Measurements from ENCODE around the gene PCDHGA11. TPM values are rescaled to one million over a fixed set of nuclear protein-coding genes. Genes with fewer than 3 reads are reported as not detected.

The PCDHGA11 gene
- total RNA-seq, 1 experiment from 2014 or later = 8.4 TPM

GRCh38 chr5:141439411-141440141 is 18.7 kb downstream of the PCDHGA11 start (continued):
- no peak for TF ChIP-seq PRDM15 (CRISPR knock-in tag; IDR thresholded peaks at IDR 0.05)
- no peak for TF ChIP-seq GRHL2 (CRISPR knock-in tag; IDR thresholded peaks at IDR 0.05; ENCODE audit: insufficient replicate concordance, severe bottlenecking)

- peaks cover 12% of the 10 kb centered on the region for H3K9me3 Mint-ChIP-seq
- H3K4me1 Mint-ChIP-seq = peaks cover 10% of the 10 kb centered on the region
- ChIA-PET POLR2A (no interaction called here), CTCF (interaction anchor here (1.2 to 2.5 kb wide), 5 partner anchors 10 to 84 kb away, joined by 3 to 15 read pairs (median 7); partner anchors contain the start of genes PCDHGA12 and PCDHGC3)
- DNase-seq (ENCODE audit: low spot score) = no peak
- ATAC-seq = no peak
- H3K27me3 Mint-ChIP-seq (ENCODE audit: low read depth) = no peaks in the 10 kb centered on the region
- peaks cover 15% of the 10 kb centered on the region; the same call in 1 of the 2 replicates for H3K36me3 Mint-ChIP-seq
- no peak overlapping the region for H3K4me3 Mint-ChIP-seq
- H3K27ac Mint-ChIP-seq = no peak overlapping the region
- TF ChIP-seq JUN (CRISPR knock-in tag; IDR thresholded peaks at IDR 0.05) (no peak), FOXJ3 (CRISPR knock-in tag; IDR thresholded peaks at IDR 0.05; ENCODE audit: borderline replicate concordance) (no peak), IRF1 (CRISPR knock-in tag; IDR thresholded peaks at IDR 0.05) (no peak), KAT7 (CRISPR knock-in tag; IDR thresholded peaks at IDR 0.05; ENCODE audit: borderline replicate concordance) (no peak), ERG (CRISPR knock-in tag; IDR thresholded peaks at IDR 0.05) (no peak), NFE2L1 (CRISPR knock-in tag; IDR thresholded peaks at IDR 0.05) (no peak), RORB (CRISPR knock-in tag; IDR thresholded peaks at IDR 0.05) (no peak), MYBL2 (CRISPR knock-in tag; IDR thresholded peaks at IDR 0.05) (no peak), MLX (CRISPR knock-in tag; IDR thresholded peaks at IDR 0.05) (no peak), ARID4B (CRISPR knock-in tag; IDR thresholded peaks at IDR 0.05; ENCODE audit: borderline replicate concordance) (no peak), ZNF416 (CRISPR knock-in tag; IDR thresholded peaks at IDR 0.05) (no peak), MXD4 (CRISPR knock-in tag; IDR thresholded peaks at IDR 0.05; ENCODE audit: borderline replicate concordance) (no peak), ZNF512 (CRISPR knock-in tag; IDR thresholded peaks at IDR 0.05; ENCODE audit: borderline replicate concordance) (no peak), ZNF121 (CRISPR knock-in tag; IDR thresholded peaks at IDR 0.05) (no peak), ATF6 (CRISPR knock-in tag; IDR thresholded peaks at IDR 0.05) (no peak), TP53 (CRISPR knock-in tag; IDR thresholded peaks at IDR 0.05) (no peak)
These were observed 19.5 kb downstream of the PCDHGA11 start for GRCh38 chr5:141440341-141440740.
